SK-N-SH (cell line): ENCODE data around the gene SCUBE3. TPM values are rescaled to one million over a fixed set of nuclear protein-coding genes. Genes with fewer than 3 reads are reported as not detected.

Experiments
- CTCF ChIA-PET: fragments of 300-600, 350-600 bp; formaldehyde crosslinking; extraction: SDS; loops from one replicate; lab custom pipeline; 2021; lab: Yijun Ruan, JAX
- POLR2A ChIA-PET: fragments of 350-600 bp; sonication (Branson Sonifier 250); formaldehyde crosslinking; extraction: SDS; loops from one replicate; lab custom pipeline; 2020; ENCODE audit warnings: antibody characterized with exemption, inconsistent platforms; lab: Yijun Ruan, JAX
- DNase-seq: peaks from one replicate; pipeline ENCODE4 v3.0.0; 2012
- H2AFZ ChIP-seq: fragments of 200-600 bp; sonication (generic); 2 replicates; pipeline ENCODE4 v1.8.1; 2016; ENCODE audit warnings: antibody characterized with exemption, mild to moderate bottlenecking, low read depth
- H3F3A ChIP-seq: fragments of 200-600 bp; sonication (generic); replicated peaks from 2 replicates; pipeline ENCODE3; 2016; ENCODE audit warnings: antibody characterized with exemption, mild to moderate bottlenecking; ENCODE audit not compliant: insufficient read depth
- H3K27ac ChIP-seq, 2 experiments: fragments of 200-500 bp in 1 of 2; fragments of 200-600 bp in 1 of 2; sonication (Bioruptor generic) in 1 of 2; sonication (generic), shearing (Covaris generic) in 1 of 2; 2 replicates each; pipeline versions ENCODE4 v1.5.1 to v1.6.1; 2014 to 2016; ENCODE audit warnings: low read depth in 2 of 2, inconsistent platforms in 1 of 2, low read length in 1 of 2, mild to moderate bottlenecking in 1 of 2, mixed read lengths in 1 of 2
- H3K27me3 ChIP-seq: fragments of 200-600 bp; sonication (generic), shearing (Covaris generic); 2 replicates; pipeline ENCODE4 v1.6.1; 2016; ENCODE audit warnings: mixed run types; ENCODE audit not compliant: insufficient read depth
- H3K36me3 ChIP-seq, 2 experiments: fragments of 200-500 bp in 1 of 2; fragments of 200-600 bp in 1 of 2; sonication (Bioruptor generic) in 1 of 2; sonication (generic) in 1 of 2; replicated peaks in 1 of 2; 2 replicates each; pipeline versions ENCODE3 to v1.5.1; 2014 to 2016; ENCODE audit warnings: low read length in 1 of 2, mild to moderate bottlenecking in 1 of 2; ENCODE audit not compliant: insufficient read depth in 2 of 2, control insufficient read depth in 1 of 2
- H3K4me1 ChIP-seq, 2 experiments: fragments of 200-500 bp in 1 of 2; fragments of 200-600 bp in 1 of 2; sonication (Bioruptor generic) in 1 of 2; sonication (generic), shearing (Covaris generic) in 1 of 2; 2 replicates each; pipeline versions ENCODE4 v1.5.1 to v1.6.1; 2014 to 2016; ENCODE audit warnings: low read depth in 1 of 2, low read length in 1 of 2, mixed run types in 1 of 2; ENCODE audit not compliant: insufficient read depth in 2 of 2, control insufficient read depth in 1 of 2
- H3K4me2 ChIP-seq: fragments of 200-600 bp; sonication (generic), shearing (Covaris generic); 2 replicates; pipeline ENCODE4 v1.6.1; 2017; ENCODE audit warnings: mixed run types
- H3K4me3 ChIP-seq, 2 experiments: fragments of 200-500 bp in 1 of 2; fragments of 200-600 bp in 1 of 2; sonication (Bioruptor generic) in 1 of 2; sonication (generic), shearing (Covaris generic) in 1 of 2; 2 replicates each; pipeline versions ENCODE4 v1.5.1 to v1.8.1; 2014 to 2016; ENCODE audit warnings: low read depth in 2 of 2, inconsistent platforms in 1 of 2, low read length in 1 of 2, mild to moderate bottlenecking in 1 of 2, mixed read lengths in 1 of 2, moderate library complexity in 1 of 2
- H3K79me2 ChIP-seq: fragments of 200-600 bp; sonication (generic); 2 replicates; pipeline ENCODE4 v1.8.1; 2017; ENCODE audit warnings: mild to moderate bottlenecking; ENCODE audit not compliant: insufficient read depth
- H3K9ac ChIP-seq: fragments of 200-600 bp; sonication (generic); 2 replicates; pipeline ENCODE4 v1.6.1; 2017; ENCODE audit warnings: mixed run types
- H3K9me2 ChIP-seq: fragments of 200-600 bp; sonication (generic); 2 replicates; pipeline ENCODE4 v1.6.1; 2017; ENCODE audit warnings: mixed run types
- H3K9me3 ChIP-seq: fragments of 200-600 bp; sonication (generic); 2 replicates; pipeline ENCODE4 v1.6.1; 2017; ENCODE audit warnings: mixed run types, mild to moderate bottlenecking, moderate library complexity
- H4K20me1 ChIP-seq: fragments of 200-600 bp; sonication (generic); 2 replicates; pipeline ENCODE4 v1.6.1; 2017; ENCODE audit warnings: mild to moderate bottlenecking, mixed run types; ENCODE audit not compliant: insufficient read depth
- CHD2 ChIP-seq: fragments of 150-350 bp; IDR thresholded peaks from 2 replicates; pipeline ENCODE4 v1.6.1; 2018; ENCODE audit warnings: low read length; ENCODE audit not compliant: partially characterized antibody
- ELF1 ChIP-seq: IDR thresholded peaks from 2 replicates; pipeline ENCODE4 v1.4.0; 2012
- EP300 ChIP-seq, 2 experiments: IDR thresholded peaks; 2 replicates each; pipeline versions ENCODE4 v1.4.0 to v1.6.1; 2012; ENCODE audit warnings: borderline replicate concordance in 1 of 2, low read depth in 1 of 2, low read length in 1 of 2
- EZH2phosphoT487 ChIP-seq: fragments of 200-600 bp; sonication (generic); IDR thresholded peaks from 2 replicates; pipeline ENCODE4 v1.6.1; 2017; ENCODE audit warnings: low read depth, mixed run types, mild to moderate bottlenecking, antibody characterized with exemption, moderate library complexity, borderline replicate concordance
- FOSL2 ChIP-seq: IDR thresholded peaks from 2 replicates; pipeline ENCODE4 v1.4.0; 2012; ENCODE audit warnings: low read depth, mild to moderate bottlenecking, moderate library complexity, borderline replicate concordance
- FOXJ3 ChIP-seq: sonication (generic); formaldehyde crosslinking; IDR thresholded peaks from 2 replicates; pipeline ENCODE4 v1.5.1; 2020; ENCODE audit warnings: mild to moderate bottlenecking, missing genetic modification reagents
- FOXM1 ChIP-seq: IDR thresholded peaks from 2 replicates; pipeline ENCODE4 v1.4.0; 2012; ENCODE audit warnings: low read depth, mild to moderate bottlenecking
- GABPA ChIP-seq: IDR thresholded peaks from 2 replicates; pipeline ENCODE4 v1.4.0; 2012; ENCODE audit warnings: low read depth, mild to moderate bottlenecking
- MXI1 ChIP-seq: IDR thresholded peaks from 2 replicates; pipeline ENCODE4 v1.6.1; 2012; ENCODE audit warnings: mild to moderate bottlenecking, low read depth, low read length, improper control_type of control experiment
- NFIC ChIP-seq: IDR thresholded peaks from 2 replicates; pipeline ENCODE4 v1.4.0; 2012; ENCODE audit warnings: borderline replicate concordance
- POLR2AphosphoS5 ChIP-seq: IDR thresholded peaks from 2 replicates; pipeline ENCODE4 v1.6.1; 2012; ENCODE audit warnings: low read depth, low read length
- RAD21 ChIP-seq: IDR thresholded peaks from 2 replicates; pipeline ENCODE4 v1.6.1; 2012; ENCODE audit warnings: mild to moderate bottlenecking, low read length
- RCOR1 ChIP-seq: fragments of 150-350 bp; IDR thresholded peaks from 2 replicates; pipeline ENCODE4 v1.6.1; 2017; ENCODE audit warnings: antibody characterized with exemption, low read length
- RFX5 ChIP-seq: IDR thresholded peaks from 2 replicates; pipeline ENCODE4 v1.6.1; 2012; ENCODE audit warnings: mild to moderate bottlenecking, improper control_type of control experiment, low read length
- SMC3 ChIP-seq: IDR thresholded peaks from 2 replicates; pipeline ENCODE4 v1.6.1; 2012; ENCODE audit warnings: low read depth, low read length, improper control_type of control experiment
- TEAD4 ChIP-seq: IDR thresholded peaks from 2 replicates; pipeline ENCODE4 v1.4.0; 2012; ENCODE audit warnings: mild to moderate bottlenecking, borderline replicate concordance; ENCODE audit not compliant: insufficient read depth
- WGBS: methylation state at CpG from one replicate; pipeline ENCODE4 v1.1.6; 2017; ENCODE audit warnings: low lambda C conversion rate; 5-methylcytosine and 5-hydroxymethylcytosine counted together
- polyA plus RNA-seq, 3 experiments: library from polyadenylated mRNA; depleted of rRNA; stranded (reverse); fragments of >200 nt; gene quantifications; 2 replicates each; pipeline ENCODE4 v1.2.3, GENCODE V29; 2012
- TF ChIP-seq, protein P1 (sequence below): fragments of 200-600 bp; sonication (generic); IDR thresholded peaks from 2 replicates; pipeline ENCODE4 v1.6.1; 2017; ENCODE audit warnings: antibody characterized with exemption, mild to moderate bottlenecking, moderate library complexity
- TF ChIP-seq, protein P2 (sequence below): fragments of 150-350 bp; IDR thresholded peaks from 2 replicates; pipeline ENCODE4 v1.6.1; 2016; ENCODE audit warnings: mild to moderate bottlenecking, low read depth, low read length
- TF ChIP-seq, protein P3 (sequence below): IDR thresholded peaks from 2 replicates; pipeline ENCODE4 v1.4.0; 2012; ENCODE audit warnings: low read depth, borderline replicate concordance
- TF ChIP-seq, protein P4 (sequence below): IDR thresholded peaks from 2 replicates; pipeline ENCODE4 v1.6.1; 2012; ENCODE audit warnings: mild to moderate bottlenecking, low read depth, low read length, moderate library complexity

Gene SCUBE3
- polyA plus RNA-seq, 1 of the 3 experiments (the other 2 are of a cell fraction): 2.0 TPM

DNA sequence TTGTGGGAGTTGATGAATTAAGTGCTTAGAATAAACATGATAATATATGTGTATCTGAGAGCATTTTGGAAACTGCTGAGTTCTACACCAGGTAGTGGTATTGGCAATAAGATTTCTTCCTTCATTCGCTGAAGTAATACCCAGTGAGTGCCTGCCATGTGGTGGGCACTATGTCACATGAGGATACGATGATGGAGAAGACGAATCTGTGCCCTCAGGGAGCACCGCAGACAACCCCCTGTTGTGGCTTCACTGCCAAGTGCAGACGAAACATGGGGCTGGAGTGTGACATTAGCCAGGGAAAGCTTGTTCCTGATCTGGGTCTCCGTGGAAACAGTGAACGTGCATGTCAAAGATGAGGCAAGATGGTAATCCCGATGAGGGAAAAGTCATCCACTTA lies 53.7 kb downstream of the SCUBE3 start:
- WGBS: 91% methylated on average over 8 of the region's 8 CpGs
- CTCF ChIA-PET: interaction anchor here (1.2 to 2.9 kb wide), 2 partner anchors 26 kb away, joined by 5 to 12 read pairs; no protein-coding TSS in a partner anchor

More for the DNA sequence above, 53.7 kb downstream of the SCUBE3 start:
- Histone ChIP-seq H3K27me3 (no peaks in the 10 kb centered on the region), H3K79me2 (peaks cover 12% of the 10 kb centered on the region; the same call in 1 of the 2 replicates), H3K4me2 (no peak overlapping the region), H3K36me3 (peaks cover 0 to 6% of the 10 kb centered on the region in 2 experiments), H3K4me3 (no peak overlapping the region), H2AFZ (no peak overlapping the region), H3F3A (no peaks in the 10 kb centered on the region), H3K4me1 (peaks cover 0 to 4% of the 10 kb centered on the region in 2 experiments; a peak in 1 of 4 replicates), H4K20me1 (no peaks in the 10 kb centered on the region), H3K27ac (no peak overlapping the region), H3K9ac (no peak overlapping the region), H3K9me2 (no peaks in the 10 kb centered on the region), H3K9me3 (no peaks in the 10 kb centered on the region)
- no peak for DNase-seq
- TF ChIP-seq, protein P1, sequence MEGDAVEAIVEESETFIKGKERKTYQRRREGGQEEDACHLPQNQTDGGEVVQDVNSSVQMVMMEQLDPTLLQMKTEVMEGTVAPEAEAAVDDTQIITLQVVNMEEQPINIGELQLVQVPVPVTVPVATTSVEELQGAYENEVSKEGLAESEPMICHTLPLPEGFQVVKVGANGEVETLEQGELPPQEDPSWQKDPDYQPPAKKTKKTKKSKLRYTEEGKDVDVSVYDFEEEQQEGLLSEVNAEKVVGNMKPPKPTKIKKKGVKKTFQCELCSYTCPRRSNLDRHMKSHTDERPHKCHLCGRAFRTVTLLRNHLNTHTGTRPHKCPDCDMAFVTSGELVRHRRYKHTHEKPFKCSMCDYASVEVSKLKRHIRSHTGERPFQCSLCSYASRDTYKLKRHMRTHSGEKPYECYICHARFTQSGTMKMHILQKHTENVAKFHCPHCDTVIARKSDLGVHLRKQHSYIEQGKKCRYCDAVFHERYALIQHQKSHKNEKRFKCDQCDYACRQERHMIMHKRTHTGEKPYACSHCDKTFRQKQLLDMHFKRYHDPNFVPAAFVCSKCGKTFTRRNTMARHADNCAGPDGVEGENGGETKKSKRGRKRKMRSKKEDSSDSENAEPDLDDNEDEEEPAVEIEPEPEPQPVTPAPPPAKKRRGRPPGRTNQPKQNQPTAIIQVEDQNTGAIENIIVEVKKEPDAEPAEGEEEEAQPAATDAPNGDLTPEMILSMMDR: no peak
- TF ChIP-seq EZH2phosphoT487 (no peak), FOSL2 (no peak), RAD21 (no peak), MXI1 (no peak), SMC3 (no peak), RCOR1 (no peak), FOXJ3 (CRISPR knock-in tag) (no peak), FOXM1 (no peak), GABPA (no peak), POLR2AphosphoS5 (no peak), ELF1 (no peak), EP300 (IDR thresholded peaks at IDR 0.05; ENCODE audit: borderline replicate concordance in 1 of 2, low read depth in 1 of 2, low read length in 1 of 2) (no peak), CHD2 (no peak), RFX5 (no peak), NFIC (no peak), TEAD4 (no peak)
- TF ChIP-seq, protein P2, sequence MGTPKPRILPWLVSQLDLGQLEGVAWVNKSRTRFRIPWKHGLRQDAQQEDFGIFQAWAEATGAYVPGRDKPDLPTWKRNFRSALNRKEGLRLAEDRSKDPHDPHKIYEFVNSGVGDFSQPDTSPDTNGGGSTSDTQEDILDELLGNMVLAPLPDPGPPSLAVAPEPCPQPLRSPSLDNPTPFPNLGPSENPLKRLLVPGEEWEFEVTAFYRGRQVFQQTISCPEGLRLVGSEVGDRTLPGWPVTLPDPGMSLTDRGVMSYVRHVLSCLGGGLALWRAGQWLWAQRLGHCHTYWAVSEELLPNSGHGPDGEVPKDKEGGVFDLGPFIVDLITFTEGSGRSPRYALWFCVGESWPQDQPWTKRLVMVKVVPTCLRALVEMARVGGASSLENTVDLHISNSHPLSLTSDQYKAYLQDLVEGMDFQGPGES: no peak
- TF ChIP-seq, protein P3, sequence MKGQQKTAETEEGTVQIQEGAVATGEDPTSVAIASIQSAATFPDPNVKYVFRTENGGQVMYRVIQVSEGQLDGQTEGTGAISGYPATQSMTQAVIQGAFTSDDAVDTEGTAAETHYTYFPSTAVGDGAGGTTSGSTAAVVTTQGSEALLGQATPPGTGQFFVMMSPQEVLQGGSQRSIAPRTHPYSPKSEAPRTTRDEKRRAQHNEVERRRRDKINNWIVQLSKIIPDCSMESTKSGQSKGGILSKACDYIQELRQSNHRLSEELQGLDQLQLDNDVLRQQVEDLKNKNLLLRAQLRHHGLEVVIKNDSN: no peak
- TF ChIP-seq, protein P4, sequence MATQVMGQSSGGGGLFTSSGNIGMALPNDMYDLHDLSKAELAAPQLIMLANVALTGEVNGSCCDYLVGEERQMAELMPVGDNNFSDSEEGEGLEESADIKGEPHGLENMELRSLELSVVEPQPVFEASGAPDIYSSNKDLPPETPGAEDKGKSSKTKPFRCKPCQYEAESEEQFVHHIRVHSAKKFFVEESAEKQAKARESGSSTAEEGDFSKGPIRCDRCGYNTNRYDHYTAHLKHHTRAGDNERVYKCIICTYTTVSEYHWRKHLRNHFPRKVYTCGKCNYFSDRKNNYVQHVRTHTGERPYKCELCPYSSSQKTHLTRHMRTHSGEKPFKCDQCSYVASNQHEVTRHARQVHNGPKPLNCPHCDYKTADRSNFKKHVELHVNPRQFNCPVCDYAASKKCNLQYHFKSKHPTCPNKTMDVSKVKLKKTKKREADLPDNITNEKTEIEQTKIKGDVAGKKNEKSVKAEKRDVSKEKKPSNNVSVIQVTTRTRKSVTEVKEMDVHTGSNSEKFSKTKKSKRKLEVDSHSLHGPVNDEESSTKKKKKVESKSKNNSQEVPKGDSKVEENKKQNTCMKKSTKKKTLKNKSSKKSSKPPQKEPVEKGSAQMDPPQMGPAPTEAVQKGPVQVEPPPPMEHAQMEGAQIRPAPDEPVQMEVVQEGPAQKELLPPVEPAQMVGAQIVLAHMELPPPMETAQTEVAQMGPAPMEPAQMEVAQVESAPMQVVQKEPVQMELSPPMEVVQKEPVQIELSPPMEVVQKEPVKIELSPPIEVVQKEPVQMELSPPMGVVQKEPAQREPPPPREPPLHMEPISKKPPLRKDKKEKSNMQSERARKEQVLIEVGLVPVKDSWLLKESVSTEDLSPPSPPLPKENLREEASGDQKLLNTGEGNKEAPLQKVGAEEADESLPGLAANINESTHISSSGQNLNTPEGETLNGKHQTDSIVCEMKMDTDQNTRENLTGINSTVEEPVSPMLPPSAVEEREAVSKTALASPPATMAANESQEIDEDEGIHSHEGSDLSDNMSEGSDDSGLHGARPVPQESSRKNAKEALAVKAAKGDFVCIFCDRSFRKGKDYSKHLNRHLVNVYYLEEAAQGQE: no peak
- POLR2A ChIA-PET: interaction anchor here (1.2 kb wide), 1 partner anchor 8 kb away, joined by 4 read pairs; the partner anchor contains the start of gene ZNF76
